GM21723 (cell line): ENCODE measurements around the gene YJEFN3.

ENCODE experiments used
- ATAC-seq: cut with Tn5 transposase; IDR thresholded peaks from one replicate; pipeline ENCODE4 v1.9.1; 2021; ENCODE audit warnings: mild to moderate bottlenecking, moderate library complexity; ENCODE audit not compliant: unreplicated experiment

YJEFN3 gene

GRCh38 chr19:19537075-19538048 is 8.7 kb downstream of the YJEFN3 start:
- no peak for ATAC-seq

- ATAC-seq = no peak
Observed at GRCh38 chr19:19538061-19538784, 9.5 kb downstream of the YJEFN3 start, which contains the start of gene CILP2. TSS of gene CILP2 (plus strand) at chr19:19538265. CDS start at chr19:19538350, 85 bp downstream.

GRCh38 chr19:19538785-19539166 is 10.1 kb downstream of the YJEFN3 start:
- no peak for ATAC-seq

DNA sequence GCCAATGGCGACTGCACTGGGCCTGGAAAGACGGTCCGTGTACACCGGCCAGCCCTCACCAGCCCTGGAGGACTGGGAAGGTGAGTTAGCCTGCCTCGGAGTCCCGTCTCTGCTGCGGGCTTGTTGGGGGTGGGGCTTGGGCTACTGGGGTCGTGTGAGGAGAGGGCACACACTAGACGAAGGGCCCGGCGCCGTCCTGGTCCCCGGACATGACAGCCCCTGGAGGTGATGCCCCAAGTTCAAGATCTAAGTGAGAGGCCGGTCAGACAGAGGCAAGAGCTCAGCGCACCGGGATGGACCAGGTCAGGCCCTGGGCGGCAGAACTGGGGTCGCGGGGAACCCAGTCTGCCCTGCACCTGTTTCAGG is 11.0 kb downstream of the YJEFN3 start:
- no peak for ATAC-seq

DNA sequence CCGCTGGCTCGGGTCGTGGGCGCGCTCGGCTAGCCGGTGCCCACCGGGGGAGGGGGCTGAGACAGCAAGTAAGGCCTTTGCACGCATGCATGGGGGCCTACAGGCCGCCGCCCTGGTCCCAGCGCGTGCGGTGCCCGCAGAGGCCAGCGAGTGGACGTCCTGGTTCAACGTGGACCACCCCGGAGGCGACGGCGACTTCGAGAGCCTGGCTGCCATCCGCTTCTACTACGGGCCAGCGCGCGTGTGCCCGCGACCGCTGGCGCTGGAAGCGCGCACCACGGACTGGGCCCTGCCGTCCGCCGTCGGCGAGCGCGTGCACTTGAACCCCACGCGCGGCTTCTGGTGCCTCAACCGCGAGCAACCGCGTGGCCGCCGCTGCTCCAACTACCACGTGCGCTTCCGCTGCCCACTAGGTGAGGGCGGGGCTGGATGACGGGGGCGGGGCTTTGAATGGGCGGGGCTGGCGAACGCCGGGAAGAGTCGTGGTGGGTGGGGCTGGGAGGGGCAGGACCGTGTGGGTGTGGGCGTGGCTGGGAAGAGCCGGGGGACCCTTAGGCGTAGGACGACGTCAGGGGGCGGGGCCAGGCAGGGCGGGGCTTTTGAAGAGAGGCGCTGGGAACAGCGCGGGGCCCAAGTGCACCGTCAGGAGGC is 11.5 kb downstream of the YJEFN3 start:
- ATAC-seq = no peak

DNA sequence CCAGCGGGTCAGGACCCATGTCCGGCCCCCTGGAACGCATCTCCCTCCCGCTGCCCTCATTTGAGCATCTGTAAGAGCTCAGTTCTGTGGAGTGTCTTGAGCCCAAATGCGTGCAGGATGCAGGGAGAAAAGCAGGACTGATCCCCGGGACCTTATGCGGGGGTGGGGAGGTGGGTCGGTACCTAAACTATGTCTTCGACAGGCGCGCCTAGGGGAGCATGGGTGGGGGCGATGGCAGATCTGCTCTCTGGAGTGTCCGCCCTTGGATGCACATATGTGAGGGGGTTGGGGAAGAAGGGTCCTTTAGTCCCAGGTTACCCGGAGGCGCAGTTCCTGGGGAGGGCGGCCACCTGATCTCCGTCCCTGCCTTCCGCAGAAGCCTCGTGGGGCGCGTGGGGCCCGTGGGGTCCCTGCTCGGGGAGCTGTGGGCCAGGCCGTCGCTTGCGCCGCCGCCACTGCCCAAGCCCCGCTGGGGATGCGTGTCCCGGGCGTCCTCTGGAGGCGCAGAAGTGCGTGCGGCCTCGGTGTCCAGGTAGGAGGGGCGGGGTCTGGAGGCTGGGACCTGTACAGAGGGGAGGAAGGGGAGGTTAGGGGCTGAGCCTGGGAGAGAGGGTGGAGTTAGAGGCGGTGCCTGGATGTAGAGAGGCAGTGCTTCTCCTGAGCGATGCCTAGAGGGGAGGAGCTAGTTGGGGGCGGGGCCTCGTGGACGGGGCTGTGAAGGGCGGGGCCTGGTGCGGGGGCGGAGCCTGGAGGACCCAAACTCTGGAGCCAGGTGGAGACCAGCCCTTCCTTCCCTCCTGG is 12.2 kb downstream of the YJEFN3 start:
- no peak for ATAC-seq

GRCh38 chr19:19541616-19542015 is 12.9 kb downstream of the YJEFN3 start:
- ATAC-seq = no peak

- no peak for ATAC-seq
Observed at GRCh38 chr19:19542507-19542906, 13.8 kb downstream of the YJEFN3 start.

DNA sequence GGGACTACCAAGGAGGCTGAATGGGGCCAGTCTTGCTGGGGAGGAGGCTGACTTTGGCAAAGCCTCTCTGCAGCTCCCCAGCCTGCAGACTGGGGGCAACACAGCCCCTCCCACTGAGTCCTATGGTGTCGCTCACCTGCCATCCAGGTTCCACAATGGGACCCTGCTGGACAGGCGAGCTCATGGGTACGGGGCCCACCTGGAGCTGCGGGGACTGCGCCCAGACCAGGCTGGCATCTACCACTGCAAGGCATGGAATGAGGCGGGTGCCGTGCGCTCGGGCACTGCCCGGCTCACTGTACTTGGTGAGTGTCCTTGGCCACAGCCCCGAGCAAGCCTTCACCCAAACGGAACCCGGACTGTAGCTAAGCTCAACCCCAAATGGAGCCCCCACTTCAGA is 14.4 kb downstream of the YJEFN3 start:
- ATAC-seq = no peak

DNA sequence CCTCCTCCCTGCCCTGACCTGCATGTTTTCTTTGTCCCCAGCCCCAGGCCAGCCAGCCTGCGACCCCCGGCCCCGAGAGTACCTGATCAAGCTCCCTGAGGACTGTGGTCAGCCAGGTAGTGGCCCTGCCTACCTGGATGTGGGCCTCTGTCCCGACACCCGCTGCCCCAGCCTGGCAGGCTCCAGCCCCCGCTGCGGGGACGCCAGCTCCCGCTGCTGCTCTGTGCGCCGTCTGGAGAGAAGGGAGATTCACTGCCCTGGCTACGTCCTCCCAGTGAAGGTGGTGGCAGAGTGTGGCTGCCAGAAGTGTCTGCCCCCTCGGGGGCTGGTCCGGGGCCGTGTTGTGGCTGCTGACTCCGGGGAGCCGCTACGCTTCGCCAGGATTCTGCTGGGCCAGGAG is 14.9 kb downstream of the YJEFN3 start:
- ATAC-seq = no peak

DNA sequence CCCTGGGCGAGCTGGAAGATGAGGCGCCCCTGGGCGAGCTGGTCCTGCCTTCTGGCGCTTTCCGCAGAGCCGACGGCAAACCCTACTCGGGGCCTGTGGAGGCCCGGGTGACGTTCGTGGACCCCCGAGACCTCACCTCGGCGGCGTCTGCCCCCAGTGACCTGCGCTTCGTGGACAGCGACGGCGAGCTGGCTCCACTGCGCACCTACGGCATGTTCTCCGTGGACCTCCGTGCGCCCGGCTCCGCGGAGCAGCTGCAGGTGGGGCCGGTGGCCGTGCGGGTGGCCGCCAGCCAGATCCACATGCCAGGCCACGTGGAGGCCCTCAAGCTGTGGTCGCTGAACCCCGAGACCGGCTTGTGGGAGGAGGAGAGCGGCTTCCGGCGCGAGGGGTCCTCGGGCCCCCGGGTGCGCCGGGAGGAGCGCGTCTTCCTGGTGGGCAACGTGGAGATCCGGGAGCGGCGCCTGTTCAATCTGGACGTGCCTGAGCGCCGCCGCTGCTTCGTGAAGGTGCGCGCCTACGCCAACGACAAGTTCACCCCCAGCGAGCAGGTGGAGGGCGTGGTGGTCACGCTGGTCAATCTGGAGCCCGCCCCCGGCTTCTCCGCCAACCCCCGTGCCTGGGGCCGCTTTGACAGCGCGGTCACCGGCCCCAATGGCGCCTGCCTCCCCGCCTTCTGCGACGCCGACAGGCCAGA is 15.7 kb downstream of the YJEFN3 start:
- ATAC-seq = no peak

- ATAC-seq = no peak
Observed at GRCh38 chr19:19544954-19545591, 16.4 kb downstream of the YJEFN3 start.

GRCh38 chr19:19545707-19546106 is 17.0 kb downstream of the YJEFN3 start:
- ATAC-seq = no peak

DNA sequence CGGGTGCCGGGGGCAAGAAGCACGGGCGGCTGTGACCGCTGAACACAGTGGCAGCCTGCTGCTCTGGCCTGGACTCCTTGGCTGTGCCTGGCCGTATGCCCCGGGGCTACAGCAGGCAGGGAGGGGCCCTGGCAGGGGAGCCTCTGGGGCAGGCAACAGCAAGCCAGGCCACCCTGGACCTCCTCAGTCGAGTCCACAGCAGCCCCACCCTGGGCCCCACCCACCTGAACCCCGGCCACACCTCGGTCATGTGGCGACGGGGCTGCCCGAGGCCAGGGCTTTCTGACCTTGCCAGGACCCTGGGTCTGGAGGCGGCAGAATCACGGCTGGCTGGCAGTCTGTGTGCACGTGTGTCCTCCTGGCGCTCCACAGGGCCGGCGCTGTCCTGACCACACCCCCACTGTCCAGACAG is 18.0 kb downstream of the YJEFN3 start:
- ATAC-seq = no peak

DNA sequence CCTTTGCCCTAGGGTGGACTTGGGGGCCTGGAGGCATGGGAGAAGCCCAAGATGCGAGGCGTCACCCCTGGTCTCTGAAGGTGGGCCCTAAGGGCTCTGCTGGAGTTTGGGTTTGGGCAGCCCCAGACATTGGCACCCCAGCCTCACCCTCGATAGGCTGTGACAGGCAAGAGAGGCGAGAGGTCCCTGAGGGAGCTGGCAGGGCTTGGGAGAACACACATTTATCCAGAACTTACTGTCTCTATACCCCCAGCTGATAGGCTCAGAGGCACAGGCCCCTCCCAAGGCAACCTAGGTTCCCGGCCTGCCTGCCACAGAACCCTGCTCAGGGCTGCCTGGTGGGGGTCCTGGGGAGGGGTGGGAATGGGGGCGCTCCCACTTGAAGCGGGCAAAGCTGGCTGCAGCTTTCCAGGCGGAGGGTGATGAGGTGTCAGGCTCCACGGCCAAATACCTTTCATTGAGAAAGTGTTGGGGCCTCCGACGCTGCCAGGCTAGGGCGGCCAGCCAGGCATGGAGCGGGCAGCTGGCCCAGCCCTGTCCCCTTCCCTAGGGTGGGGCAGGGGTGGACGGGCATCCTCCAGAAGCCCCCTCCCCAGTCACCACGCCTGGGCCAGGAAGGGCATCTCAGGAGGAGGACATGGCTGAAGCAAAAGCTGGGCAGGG is 19.1 kb downstream of the YJEFN3 start:
- ATAC-seq = no peak

GRCh38 chr19:19548915-19549759 is 20.4 kb downstream of the YJEFN3 start:
- no peak for ATAC-seq

DNA sequence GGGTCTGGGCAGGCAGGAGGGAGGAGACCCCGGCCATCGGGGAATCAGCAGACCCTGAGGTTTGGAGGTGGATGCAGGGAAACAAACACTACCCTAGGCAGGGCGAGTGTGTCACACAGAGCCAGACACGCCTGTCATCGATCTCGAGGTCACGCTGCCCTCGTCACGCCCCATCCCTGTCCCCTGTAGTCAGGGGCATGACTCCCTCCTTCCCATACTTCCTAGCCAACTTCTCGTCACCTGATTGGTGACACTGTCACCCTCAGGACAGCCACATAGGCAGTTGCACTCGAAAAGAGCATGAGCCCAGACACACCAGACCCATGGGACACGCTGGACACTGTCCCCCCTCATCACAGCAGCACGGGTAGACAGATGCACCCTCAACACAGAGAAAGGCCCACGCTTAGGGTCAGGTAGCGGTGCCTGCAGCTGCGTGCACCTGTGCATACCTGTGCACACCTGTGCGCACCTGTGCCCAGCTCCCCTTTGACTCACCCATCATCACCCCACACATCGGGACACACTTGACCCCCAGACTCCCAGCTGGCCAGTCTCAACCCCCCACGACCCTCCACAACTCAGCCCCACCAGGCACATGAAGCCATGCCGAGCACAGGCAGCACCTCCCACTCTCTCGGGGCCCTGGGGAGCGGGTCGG is 21.2 kb downstream of the YJEFN3 start:
- no peak for ATAC-seq

- no peak for ATAC-seq
Observed at GRCh38 chr19:19550485-19550929, 21.8 kb downstream of the YJEFN3 start.
